GM19023 (cell line): ENCODE results near the gene DNAJB14.
"Not testable (repeated sequence)": the region's sequence is repeated elsewhere in the genome, so short reads cannot be mapped to it uniquely, and the experiment has no call there.

Experiments used
- ATAC-seq: cut with Tn5 transposase; IDR thresholded peaks from one replicate; pipeline ENCODE4 v1.9.1; 2021; ENCODE audit warnings: mild to moderate bottlenecking, moderate library complexity; ENCODE audit not compliant: unreplicated experiment

DNAJB14 gene

GRCh38 chr4:99946356-99947189 lies at the start of gene DNAJB14:
Gene DNAJB14 (minus strand): TSS chr4:99946618. CDS start chr4:99946571, 47 bp downstream.
- peak; percentile 45 for ATAC-seq

- ATAC-seq, result no peak
Observed at GRCh38 chr4:99991741-99992140, 45.3 kb upstream of the DNAJB14 start.

- ATAC-seq, result no peak
Observed at GRCh38 chr4:99987681-99988080, 41.3 kb upstream of the DNAJB14 start.

- no peak for ATAC-seq
Observed at GRCh38 chr4:99986792-99987191, 40.4 kb upstream of the DNAJB14 start.

GRCh38 chr4:99983289-99983943 lies 37.0 kb upstream of the DNAJB14 start:
- no peak for ATAC-seq

GRCh38 chr4:99979872-99980271 lies 33.5 kb upstream of the DNAJB14 start:
- ATAC-seq, result no peak

- no peak for ATAC-seq
Observed at GRCh38 chr4:99971453-99972111, 25.2 kb upstream of the DNAJB14 start.

GRCh38 chr4:99968330-99968729 lies 21.9 kb upstream of the DNAJB14 start:
- ATAC-seq, result no peak

GRCh38 chr4:99966692-99967091 lies 20.3 kb upstream of the DNAJB14 start:
- no peak for ATAC-seq

GRCh38 chr4:99965674-99966350 lies 19.4 kb upstream of the DNAJB14 start:
- no peak for ATAC-seq

- ATAC-seq, result no peak
Observed at GRCh38 chr4:99965173-99965572, 18.8 kb upstream of the DNAJB14 start.

- no peak for ATAC-seq
Observed at GRCh38 chr4:99961711-99962110, 15.3 kb upstream of the DNAJB14 start.

GRCh38 chr4:99960648-99961047 lies 14.2 kb upstream of the DNAJB14 start:
- no peak for ATAC-seq

GRCh38 chr4:99958207-99958606 lies 11.8 kb upstream of the DNAJB14 start:
- not testable (repeated sequence) for ATAC-seq

- no peak for ATAC-seq
Observed at GRCh38 chr4:99950913-99951254, 4.5 kb upstream of the DNAJB14 start.

- peak; percentile 65 for ATAC-seq
Observed at GRCh38 chr4:99949999-99950912, 3.8 kb upstream of the DNAJB14 start, which contains the start of gene H2AZ1. Gene H2AZ1 (minus strand): TSS chr4:99950275. CDS start chr4:99950170, 105 bp downstream.

GRCh38 chr4:99949034-99949998 lies 2.9 kb upstream of the DNAJB14 start:
- peak; percentile 13 for ATAC-seq

- no peak for ATAC-seq
Observed at GRCh38 chr4:99947608-99948007, 1.2 kb upstream of the DNAJB14 start.

GRCh38 chr4:99947190-99947578 lies 766 bp upstream of the DNAJB14 start:
- ATAC-seq, result no peak
